ENCODE data around the gene TALDO1. TPM values are rescaled to one million over a fixed set of nuclear protein-coding genes. Genes with fewer than 3 reads are reported as not detected.

The TALDO1 gene
- total and polyA plus RNA-seq, 2 donors (not counting 3 experiments of a cell fraction or from before 2014, with no cell fraction given): 211 to 294 TPM

DNA sequence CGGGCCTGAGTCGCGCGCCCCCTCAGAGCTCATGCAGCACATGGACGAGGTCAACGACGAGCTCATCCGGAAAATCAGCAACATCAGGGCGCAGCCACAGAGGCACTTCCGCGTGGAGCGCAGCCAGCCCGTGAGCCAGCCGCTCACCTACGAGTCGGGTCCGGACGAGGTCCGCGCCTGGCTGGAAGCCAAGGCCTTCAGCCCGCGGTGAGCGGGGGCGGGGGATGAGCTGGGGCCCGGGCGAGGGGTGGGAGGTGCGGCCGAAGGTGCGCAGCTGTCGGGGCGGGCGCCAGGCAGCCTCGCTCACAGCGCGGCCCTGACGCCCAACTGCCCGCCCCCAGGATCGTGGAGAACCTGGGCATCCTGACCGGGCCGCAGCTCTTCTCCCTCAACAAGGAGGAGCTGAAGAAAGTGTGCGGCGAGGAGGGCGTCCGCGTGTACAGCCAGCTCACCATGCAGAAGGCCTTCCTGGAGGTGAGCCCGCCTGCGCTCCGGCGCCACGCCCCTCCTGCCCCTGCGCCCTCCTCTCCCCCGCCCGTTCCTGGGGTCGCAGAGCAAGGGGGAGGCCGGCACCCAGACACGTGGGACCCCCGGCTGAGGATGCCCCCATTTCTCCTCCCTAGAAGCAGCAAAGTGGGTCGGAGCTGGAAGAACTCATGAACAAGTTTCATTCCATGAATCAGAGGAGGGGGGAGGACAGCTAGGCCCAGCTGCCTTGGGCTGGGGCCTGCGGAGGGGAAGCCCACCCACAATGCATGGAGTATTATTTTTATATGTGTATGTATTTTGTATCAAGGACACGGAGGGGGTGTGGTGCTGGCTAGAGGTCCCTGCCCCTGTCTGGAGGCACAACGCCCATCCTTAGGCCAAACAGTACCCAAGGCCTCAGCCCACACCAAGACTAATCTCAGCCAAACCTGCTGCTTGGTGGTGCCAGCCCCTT, 20.7 kb upstream of the TALDO1 start:
- intact Hi-C loops (cut with micrococcal nuclease): loop anchor here (5.0 kb wide), 1 partner anchor 169 kb away; no protein-coding TSS in a partner anchor
- ChIA-PET POLR2A (interaction anchor here (0.6 to 1.2 kb wide), 2 partner anchors 12 to 189 kb away, joined by 3 read pairs; partner anchors contain the start of gene LRRC56), CTCF (interaction anchor here (0.6 to 3.7 kb wide), 18 partner anchors 10 to 190 kb away, joined by 3 to 26 read pairs (median 4); partner anchors contain the start of genes DEAF1, EPS8L2, HRAS and PHRF1)
- no TSS peak for BruUV-seq (replicated peaks)
- peaks cover 13 to 17% of the 10 kb centered on the region in 2 experiments for H3K27me3 ChIP-seq (ENCODE audit: control insufficient read depth in 2 of 2, insufficient read depth in 2 of 2, low read length in 2 of 2)
- FAIRE-seq (no peak), DNase-seq (ENCODE audit: low read depth, low spot score) (no peak)
- H3K4me3 ChIP-seq (replicated peaks in 1 of 3; ENCODE audit: insufficient read depth in 1 of 3, low read depth in 1 of 3, low read length in 3 of 3): no peak overlapping the region
- H4K20me1 ChIP-seq (replicated peaks; ENCODE audit: control insufficient read depth, extremely low read depth, insufficient read depth, low read length): no peaks in the 10 kb centered on the region
- no peak overlapping the region for H3K4me2 ChIP-seq (ENCODE audit: insufficient read depth, low read length)
- H3K79me2 ChIP-seq (ENCODE audit: control insufficient read depth, insufficient read depth, low read length): no peaks in the 10 kb centered on the region
- H3K9me1 ChIP-seq (replicated peaks; ENCODE audit: control insufficient read depth, extremely low read depth, insufficient read depth, low read length): no peaks in the 10 kb centered on the region
- TF ChIP-seq EZH2 (IDR thresholded peaks at IDR 0.05; ENCODE audit: borderline replicate concordance, low read depth, low read length, severe bottlenecking): no peak
- TF ChIP-seq, protein P1, sequence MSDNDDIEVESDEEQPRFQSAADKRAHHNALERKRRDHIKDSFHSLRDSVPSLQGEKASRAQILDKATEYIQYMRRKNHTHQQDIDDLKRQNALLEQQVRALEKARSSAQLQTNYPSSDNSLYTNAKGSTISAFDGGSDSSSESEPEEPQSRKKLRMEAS (IDR thresholded peaks at IDR 0.05; ENCODE audit: insufficient read depth, insufficient read length): no peak
- TF ChIP-seq MYC (IDR thresholded peaks at IDR 0.05; ENCODE audit: low read depth, low read length): no peak
- TF ChIP-seq, protein P2, sequence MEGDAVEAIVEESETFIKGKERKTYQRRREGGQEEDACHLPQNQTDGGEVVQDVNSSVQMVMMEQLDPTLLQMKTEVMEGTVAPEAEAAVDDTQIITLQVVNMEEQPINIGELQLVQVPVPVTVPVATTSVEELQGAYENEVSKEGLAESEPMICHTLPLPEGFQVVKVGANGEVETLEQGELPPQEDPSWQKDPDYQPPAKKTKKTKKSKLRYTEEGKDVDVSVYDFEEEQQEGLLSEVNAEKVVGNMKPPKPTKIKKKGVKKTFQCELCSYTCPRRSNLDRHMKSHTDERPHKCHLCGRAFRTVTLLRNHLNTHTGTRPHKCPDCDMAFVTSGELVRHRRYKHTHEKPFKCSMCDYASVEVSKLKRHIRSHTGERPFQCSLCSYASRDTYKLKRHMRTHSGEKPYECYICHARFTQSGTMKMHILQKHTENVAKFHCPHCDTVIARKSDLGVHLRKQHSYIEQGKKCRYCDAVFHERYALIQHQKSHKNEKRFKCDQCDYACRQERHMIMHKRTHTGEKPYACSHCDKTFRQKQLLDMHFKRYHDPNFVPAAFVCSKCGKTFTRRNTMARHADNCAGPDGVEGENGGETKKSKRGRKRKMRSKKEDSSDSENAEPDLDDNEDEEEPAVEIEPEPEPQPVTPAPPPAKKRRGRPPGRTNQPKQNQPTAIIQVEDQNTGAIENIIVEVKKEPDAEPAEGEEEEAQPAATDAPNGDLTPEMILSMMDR (IDR thresholded peaks at IDR 0.05; ENCODE audit: extremely low read depth in 1 of 2, insufficient read depth in 1 of 2, low read depth in 1 of 2, low read length in 2 of 2): no peak
- TF ChIP-seq FOS (IDR thresholded peaks at IDR 0.05; ENCODE audit: borderline replicate concordance, insufficient read depth, low read length): no peak
- no peak for TF ChIP-seq POLR2A (IDR thresholded peaks at IDR 0.05; ENCODE audit: low read depth, low read length)
- H3K9ac ChIP-seq (replicated peaks; ENCODE audit: extremely low read depth, insufficient read depth, low read length): no peak overlapping the region
- dilution Hi-C loops (cut with MboI; ENCODE audit: extremely low pct_ligation_motif_present, low sequenced_read_pairs): no loop called here
- H3K9me3 ChIP-seq (replicated peaks; ENCODE audit: control insufficient read depth, insufficient read depth, low read length): no peaks in the 10 kb centered on the region
- no peaks in the 10 kb centered on the region for H3K36me3 ChIP-seq (ENCODE audit: control insufficient read depth in 2 of 2, extremely low read depth in 1 of 2, insufficient read depth in 2 of 2, low read length in 2 of 2)
- H3K27ac ChIP-seq (ENCODE audit: insufficient read depth, low read depth, low read length): no peak overlapping the region
- peak overlapping the region; percentile 75 for H2AFZ ChIP-seq (ENCODE audit: low read depth, low read length)
- no peaks in the 10 kb centered on the region for H3K4me1 ChIP-seq (ENCODE audit: control insufficient read depth, extremely low read depth, insufficient read depth, low read length)

Measured in endothelial cell of umbilical vein (primary cell).